LNCaP clone FGC (cell line): ENCODE results near the gene KRT39.

Experiments
- DNase-seq: peaks from one replicate; pipeline ENCODE4 v3.0.0-alpha.2; 2011; ENCODE audit warnings: low read depth
- H3K4me3 ChIP-seq: 2 replicates; pipeline ENCODE4 v1.5.1; 2011; ENCODE audit warnings: mild to moderate bottlenecking, low read depth, low read length, control low read depth
- TF ChIP-seq, protein P1 (sequence below): IDR thresholded peaks from 2 replicates; pipeline ENCODE4 v1.5.1; 2012; ENCODE audit warnings: mild to moderate bottlenecking; ENCODE audit not compliant: control insufficient read depth, insufficient read depth; ENCODE audit errors: extremely low read depth

The KRT39 gene

DNA sequence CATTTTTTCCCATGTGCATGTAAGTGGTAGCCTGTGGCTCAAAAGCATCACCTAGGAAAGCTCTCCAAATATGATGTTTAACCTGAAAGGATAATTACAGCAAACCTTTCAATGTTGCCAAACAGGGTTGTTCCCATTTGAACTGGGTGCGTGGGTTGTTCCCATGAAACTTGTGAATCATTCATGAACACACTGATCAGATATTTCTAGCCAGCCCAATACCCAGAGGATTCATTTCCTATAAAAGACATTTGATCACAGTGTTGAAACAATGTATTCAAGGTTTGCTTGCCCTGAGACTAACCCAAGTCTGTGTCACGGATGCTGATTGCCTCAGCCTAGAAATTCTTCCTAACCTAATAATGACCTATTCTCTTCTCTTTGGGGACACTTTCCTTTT lies 12.9 kb downstream of the KRT39 start:
- TF ChIP-seq, protein P1, sequence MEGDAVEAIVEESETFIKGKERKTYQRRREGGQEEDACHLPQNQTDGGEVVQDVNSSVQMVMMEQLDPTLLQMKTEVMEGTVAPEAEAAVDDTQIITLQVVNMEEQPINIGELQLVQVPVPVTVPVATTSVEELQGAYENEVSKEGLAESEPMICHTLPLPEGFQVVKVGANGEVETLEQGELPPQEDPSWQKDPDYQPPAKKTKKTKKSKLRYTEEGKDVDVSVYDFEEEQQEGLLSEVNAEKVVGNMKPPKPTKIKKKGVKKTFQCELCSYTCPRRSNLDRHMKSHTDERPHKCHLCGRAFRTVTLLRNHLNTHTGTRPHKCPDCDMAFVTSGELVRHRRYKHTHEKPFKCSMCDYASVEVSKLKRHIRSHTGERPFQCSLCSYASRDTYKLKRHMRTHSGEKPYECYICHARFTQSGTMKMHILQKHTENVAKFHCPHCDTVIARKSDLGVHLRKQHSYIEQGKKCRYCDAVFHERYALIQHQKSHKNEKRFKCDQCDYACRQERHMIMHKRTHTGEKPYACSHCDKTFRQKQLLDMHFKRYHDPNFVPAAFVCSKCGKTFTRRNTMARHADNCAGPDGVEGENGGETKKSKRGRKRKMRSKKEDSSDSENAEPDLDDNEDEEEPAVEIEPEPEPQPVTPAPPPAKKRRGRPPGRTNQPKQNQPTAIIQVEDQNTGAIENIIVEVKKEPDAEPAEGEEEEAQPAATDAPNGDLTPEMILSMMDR, result no peak

DNA sequence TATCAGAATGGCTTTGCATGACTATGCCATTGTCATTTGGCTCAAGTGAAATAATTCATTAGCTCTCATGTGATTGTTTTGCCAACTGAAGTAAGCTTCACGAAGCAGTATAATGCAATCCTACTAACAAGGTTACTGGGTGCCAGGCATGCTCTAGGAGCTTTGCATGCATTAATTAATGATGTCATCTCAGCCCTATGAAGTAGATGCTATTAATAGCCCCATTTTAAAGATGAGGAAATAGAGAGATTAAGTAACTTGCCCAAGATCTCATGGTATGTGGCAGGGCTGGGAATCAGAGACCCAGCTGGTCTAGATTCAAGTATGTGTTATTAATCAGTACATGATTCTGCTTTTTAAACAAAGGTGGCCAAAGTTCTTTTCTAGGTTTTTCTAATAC lies 14.1 kb downstream of the KRT39 start:
- H3K4me3 ChIP-seq, result no peak overlapping the region
- TF ChIP-seq, protein P1, result no peak
- DNase-seq, result no peak

More for the DNA sequence above, 12.9 kb downstream of the KRT39 start:
- no peak overlapping the region for H3K4me3 ChIP-seq
- no peak for DNase-seq

DNA sequence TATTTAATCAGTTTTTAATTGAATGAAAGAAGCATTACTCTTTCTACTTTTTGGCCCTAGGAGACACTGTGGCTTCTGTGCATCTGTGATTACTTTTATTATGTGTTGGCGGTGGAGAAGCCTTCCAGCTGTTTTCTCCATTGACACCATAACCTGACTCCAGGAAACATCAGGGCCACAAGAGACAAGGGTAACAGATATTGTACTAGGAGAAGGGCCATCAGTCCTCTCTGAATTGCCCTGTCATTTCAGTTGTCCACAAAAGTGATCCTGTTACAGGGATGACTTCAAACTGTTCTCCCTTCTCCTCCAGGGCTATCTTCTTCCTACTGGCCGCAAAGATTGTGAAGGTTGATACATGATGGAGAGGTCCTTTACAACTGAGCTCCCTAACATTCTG lies 14.6 kb downstream of the KRT39 start:
- H3K4me3 ChIP-seq, result no peak overlapping the region
- TF ChIP-seq, protein P1, result no peak

DNA sequence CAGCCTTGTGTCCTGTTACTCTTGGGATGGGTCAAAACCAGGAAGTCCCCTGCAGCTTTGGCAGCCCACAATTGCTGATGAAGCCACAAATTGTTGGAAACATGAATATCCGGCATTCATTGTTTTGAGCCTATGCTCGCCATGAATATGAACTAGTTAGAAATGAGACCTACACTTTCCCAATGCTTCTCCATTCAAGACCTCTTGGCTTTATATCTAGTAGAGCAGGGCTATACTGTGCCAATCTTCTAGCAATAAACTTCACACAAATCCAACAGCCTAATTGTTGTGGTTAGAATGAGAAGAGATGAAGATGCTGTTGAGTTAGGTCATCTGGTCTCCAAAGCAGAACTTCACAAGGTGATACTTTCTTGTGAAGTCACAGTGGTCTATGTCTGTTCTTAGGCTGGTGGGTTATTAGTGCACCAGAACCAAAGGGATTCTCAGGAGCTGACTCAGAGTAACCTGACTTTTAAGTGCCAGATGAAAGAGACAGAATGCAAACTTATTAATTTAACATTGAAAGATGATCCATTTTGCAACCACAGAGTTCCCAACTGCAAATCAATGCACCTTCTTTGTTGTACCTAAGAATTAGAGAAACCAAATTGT lies 15.6 kb downstream of the KRT39 start:
- TF ChIP-seq, protein P1, result no peak

More for the DNA sequence above, 14.6 kb downstream of the KRT39 start:
- no peak for DNase-seq

DNA sequence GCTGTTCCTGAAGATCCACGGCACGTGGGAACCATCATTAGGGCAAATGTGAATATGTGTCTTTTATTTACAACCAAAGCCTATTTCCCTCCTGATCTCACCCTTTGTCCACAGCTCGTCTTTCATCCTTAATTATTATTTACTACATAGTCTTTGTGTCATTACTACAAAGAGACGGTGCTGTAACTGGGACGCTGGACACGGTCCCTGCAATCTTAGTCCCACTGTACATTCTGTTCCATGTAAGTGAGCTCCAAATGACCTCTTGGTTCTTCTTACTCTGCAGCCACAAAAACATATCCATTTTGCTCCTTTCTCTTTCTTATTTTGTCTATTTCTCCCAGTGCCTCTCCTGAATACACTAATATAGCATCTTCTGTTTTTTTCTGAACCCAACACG lies 16.6 kb downstream of the KRT39 start:
- TF ChIP-seq, protein P1, result no peak
- H3K4me3 ChIP-seq, result no peak overlapping the region
- no peak for DNase-seq

More for the DNA sequence above, 15.6 kb downstream of the KRT39 start:
- DNase-seq, result no peak
- no peak overlapping the region for H3K4me3 ChIP-seq

DNA sequence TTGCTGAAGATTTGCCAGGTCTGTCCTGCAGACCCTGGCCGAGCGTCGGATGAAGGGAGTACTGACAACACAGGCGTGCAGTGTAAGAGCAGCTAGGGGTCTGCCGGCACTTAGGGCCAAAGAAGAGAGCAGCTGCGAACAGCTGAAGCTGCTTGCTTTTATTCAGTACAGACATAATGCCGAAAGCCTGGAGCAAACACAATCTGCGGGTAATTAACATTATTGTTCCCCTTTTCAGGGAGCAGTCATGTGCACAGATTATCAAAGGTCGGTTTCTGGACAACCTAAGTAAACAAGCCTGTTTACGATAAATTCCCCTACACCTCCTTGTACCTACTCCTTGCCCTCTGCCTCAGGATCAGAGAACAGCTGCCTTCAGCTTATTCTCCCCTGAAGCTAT lies 17.3 kb downstream of the KRT39 start:
- TF ChIP-seq, protein P1, result no peak
- no peak overlapping the region for H3K4me3 ChIP-seq
- no peak for DNase-seq

DNA sequence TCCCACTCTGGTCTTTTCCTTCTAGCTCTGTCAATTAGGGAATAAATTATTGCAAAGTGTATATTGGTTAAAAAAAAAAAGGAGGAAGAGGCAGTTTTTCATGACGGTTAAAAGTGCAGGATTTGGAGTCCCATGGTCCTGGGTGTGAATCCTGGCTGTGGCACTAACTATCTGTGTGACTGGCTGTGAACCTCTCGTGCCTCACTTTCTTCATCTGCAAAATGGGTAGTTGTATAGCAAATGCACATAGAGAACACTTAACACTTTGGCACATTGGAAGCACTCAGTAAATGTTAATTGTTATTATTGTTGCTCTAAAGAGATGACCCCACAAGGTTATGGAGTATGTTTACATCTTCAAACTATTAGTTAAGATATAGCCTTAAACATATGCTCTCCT lies 18.8 kb downstream of the KRT39 start:
- no peak for DNase-seq
- TF ChIP-seq, protein P1, result no peak
- no peak overlapping the region for H3K4me3 ChIP-seq
